ENCODE results near the gene ZNF622. TPM values are rescaled to one million over a fixed set of nuclear protein-coding genes. Genes with fewer than 3 reads are reported as not detected.

ZNF622 gene
- total and polyA plus RNA-seq, 10 of the 15 experiments (the other 5 are each of a cell fraction or from before 2014, with no cell fraction given): 9.0 to 60.3 (median 31.0) TPM

DNA sequence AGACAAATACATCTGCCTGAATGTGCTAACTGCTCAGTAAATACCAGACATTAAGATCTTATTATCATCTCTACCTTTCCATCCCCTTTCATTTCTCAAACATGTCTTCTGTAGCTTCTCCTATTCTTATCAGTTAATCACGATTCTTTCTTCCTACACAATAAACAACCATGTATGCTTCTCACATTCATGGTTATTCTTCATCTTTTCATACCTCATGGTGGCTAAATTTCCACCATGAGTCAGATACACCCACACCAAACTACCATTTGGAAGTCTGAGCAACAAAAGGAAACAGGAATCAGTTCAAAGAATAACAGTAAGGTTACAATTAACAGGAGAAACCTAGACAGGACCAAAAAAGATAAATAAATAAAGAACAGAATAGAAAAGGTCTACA is 7.7 kb downstream of the ZNF622 start (continued):
- no peak for TF ChIP-seq RBBP5 (conservative IDR thresholded peaks at IDR 0.05)
- TF ChIP-seq, protein P1, sequence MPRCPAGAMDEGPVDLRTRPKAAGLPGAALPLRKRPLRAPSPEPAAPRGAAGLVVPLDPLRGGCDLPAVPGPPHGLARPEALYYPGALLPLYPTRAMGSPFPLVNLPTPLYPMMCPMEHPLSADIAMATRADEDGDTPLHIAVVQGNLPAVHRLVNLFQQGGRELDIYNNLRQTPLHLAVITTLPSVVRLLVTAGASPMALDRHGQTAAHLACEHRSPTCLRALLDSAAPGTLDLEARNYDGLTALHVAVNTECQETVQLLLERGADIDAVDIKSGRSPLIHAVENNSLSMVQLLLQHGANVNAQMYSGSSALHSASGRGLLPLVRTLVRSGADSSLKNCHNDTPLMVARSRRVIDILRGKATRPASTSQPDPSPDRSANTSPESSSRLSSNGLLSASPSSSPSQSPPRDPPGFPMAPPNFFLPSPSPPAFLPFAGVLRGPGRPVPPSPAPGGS (IDR thresholded peaks at IDR 0.05; ENCODE audit: borderline replicate concordance, insufficient read depth, low read depth, low read length, poor library complexity, severe bottlenecking): no peak
- no peak for TF ChIP-seq CBX3 (IDR thresholded peaks at IDR 0.05; ENCODE audit: borderline replicate concordance, low read depth)
- TF ChIP-seq IKZF2 (IDR thresholded peaks at IDR 0.05): no peak
- no peak for TF ChIP-seq POU2F2 (IDR thresholded peaks at IDR 0.05; ENCODE audit: borderline replicate concordance, low read depth, low read length)
- no peak for TF ChIP-seq MTA2 (IDR thresholded peaks at IDR 0.05; ENCODE audit: low read depth)
- no peak for TF ChIP-seq PBX3 (IDR thresholded peaks at IDR 0.05; ENCODE audit: insufficient replicate concordance, low read depth, low read length)
- no peak for TF ChIP-seq PAX5 (IDR thresholded peaks at IDR 0.05; ENCODE audit: borderline replicate concordance, low read depth, low read length)
- no peak for TF ChIP-seq ZNF384 (IDR thresholded peaks at IDR 0.05; ENCODE audit: borderline replicate concordance, low read depth, low read length)
- TF ChIP-seq SIN3A (IDR thresholded peaks at IDR 0.05; ENCODE audit: low read depth, low read length): no peak

GRCh38 chr5:16457451-16457850 is 8.1 kb downstream of the ZNF622 start:
- Histone ChIP-seq H3K4me2 (ENCODE audit: control insufficient read depth, insufficient read depth) (no peak overlapping the region), H2AFZ (ENCODE audit: control insufficient read depth, low read depth, low read length) (no peak overlapping the region), H3K9me3 (replicated peaks; ENCODE audit: control insufficient read depth, insufficient read depth, low read length) (no peaks in the 10 kb centered on the region), H3K9ac (ENCODE audit: control insufficient read depth, insufficient read depth, low read length) (no peak overlapping the region), H3K79me2 (ENCODE audit: control insufficient read depth, insufficient read depth, low read length) (peaks cover 17% of the 10 kb centered on the region), H3K4me3 (no peak overlapping the region), H3K4me1 (ENCODE audit: control insufficient read depth, insufficient read depth, low read length) (peaks cover 9% of the 10 kb centered on the region; the same call in 1 of the 2 replicates), H3K36me3 (ENCODE audit: control insufficient read depth in 2 of 2, insufficient read depth in 2 of 2, low read length in 1 of 2) (peaks cover 8 to 36% of the 10 kb centered on the region in 2 experiments), H4K20me1 (ENCODE audit: control insufficient read depth, insufficient read depth) (peaks cover 4% of the 10 kb centered on the region; the same call in 1 of the 2 replicates), H3K27me3 (replicated peaks in 1 of 2; ENCODE audit: control insufficient read depth in 2 of 2, insufficient read depth in 2 of 2, low read length in 1 of 2) (no peaks in the 10 kb centered on the region), H3K27ac (ENCODE audit: control insufficient read depth, insufficient read depth) (no peak overlapping the region)
- FAIRE-seq (no peak), ATAC-seq (no peak), DNase-seq (ENCODE audit: low read depth, low spot score) (no peak)
- WGBS (ENCODE audit: insufficient coverage, insufficient replicate concordance, low lambda C conversion rate, missing lambda C conversion rate): 97% methylated on average over 3 of the region's 3 CpGs
- ChIA-PET SMC1A (ENCODE audit: uncharacterized antibody, unreplicated experiment) (interaction anchor here (0.6 to 8.2 kb wide), 4 partner anchors 12 to 297 kb away, joined by 3 to 56 read pairs (median 4); no protein-coding TSS in a partner anchor), CTCF (interaction anchor here (0.7 to 6.1 kb wide), 15 partner anchors 10 to 633 kb away, joined by 3 to 117 read pairs (median 6); no protein-coding TSS in a partner anchor), POLR2A (interaction anchor here (1.0 kb wide), 1 partner anchor 14 kb away, joined by 3 read pairs; no protein-coding TSS in a partner anchor), RAD21 (ENCODE audit: unreplicated experiment) (interaction anchor here (0.6 to 5.2 kb wide), 3 partner anchors 10 to 1352 kb away, joined by 3 to 49 read pairs (median 4); no protein-coding TSS in a partner anchor)
- intact Hi-C loops (cut with micrococcal nuclease; ENCODE audit: unreplicated experiment): no loop called here
- no TSS peak for BruUV-seq (replicated peaks)
- in situ Hi-C loops (cut with MboI): loop anchor here (5.0 to 25.0 kb wide), 2 partner anchors 295 to 1745 kb away; no protein-coding TSS in a partner anchor
- TF ChIP-seq MYC (IDR thresholded peaks at IDR 0.05; ENCODE audit: insufficient read depth, insufficient read length, insufficient replicate concordance, low read length, severe bottlenecking): no peak
- TF ChIP-seq HCFC1 (IDR thresholded peaks at IDR 0.05; ENCODE audit: low read length): no peak
- no peak for TF ChIP-seq EP300 (IDR thresholded peaks at IDR 0.05; ENCODE audit: borderline replicate concordance in 1 of 2, control insufficient read depth in 1 of 2, low read depth in 2 of 2, low read length in 2 of 2)
- TF ChIP-seq TBL1XR1 (IDR thresholded peaks at IDR 0.05; ENCODE audit: low read depth, low read length): no peak
- no peak for TF ChIP-seq PKNOX1 (IDR thresholded peaks at IDR 0.05)
- TF ChIP-seq WRNIP1 (IDR thresholded peaks at IDR 0.05; ENCODE audit: borderline replicate concordance, low read depth, low read length): no peak
- TF ChIP-seq SRF (IDR thresholded peaks at IDR 0.05; ENCODE audit: low read depth in 2 of 2, low read length in 2 of 2): no peak
- no peak for TF ChIP-seq GATAD2B (conservative IDR thresholded peaks at IDR 0.05; ENCODE audit: low read depth)
- TF ChIP-seq, protein P1 (IDR thresholded peaks at IDR 0.05; ENCODE audit: borderline replicate concordance, insufficient read depth, low read depth, low read length, poor library complexity, severe bottlenecking): no peak

All from GM12878 (cell line).